Loucy (cell line): ENCODE data around the gene TMEM245.

Source experiments
- EZH2phosphoT487 ChIP-seq: fragments of 200-600 bp; IDR thresholded peaks from 2 replicates; pipeline ENCODE4 v1.6.1; 2018; ENCODE audit warnings: antibody characterized with exemption, mild to moderate bottlenecking, moderate library complexity, borderline replicate concordance
- TF ChIP-seq, protein P1 (sequence below): fragments of 200-600 bp; sonication (generic); conservative IDR thresholded peaks from 2 replicates; pipeline ENCODE4 v1.5.1; 2014; ENCODE audit warnings: mild to moderate bottlenecking, antibody characterized with exemption, low read length

DNA sequence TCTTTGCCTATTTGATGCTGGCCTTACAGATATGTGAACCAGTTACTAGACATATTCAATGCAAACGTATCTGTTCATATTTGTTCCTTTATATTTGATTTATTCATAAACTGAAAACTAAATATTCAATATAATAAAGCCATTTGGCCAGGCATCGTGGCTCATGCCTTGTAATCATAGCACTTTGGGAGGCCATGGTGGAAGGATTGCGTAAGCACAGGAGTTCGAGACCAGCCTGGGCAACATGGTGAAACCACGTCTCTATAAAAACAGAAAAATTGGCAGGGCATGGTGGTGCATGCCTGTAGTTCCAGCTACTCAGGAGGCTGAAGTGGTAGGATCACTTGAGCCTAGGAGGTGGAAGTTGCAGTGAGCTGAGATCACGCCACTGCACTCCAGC, 57.2 kb downstream of the TMEM245 start:
- TF ChIP-seq, protein P1, sequence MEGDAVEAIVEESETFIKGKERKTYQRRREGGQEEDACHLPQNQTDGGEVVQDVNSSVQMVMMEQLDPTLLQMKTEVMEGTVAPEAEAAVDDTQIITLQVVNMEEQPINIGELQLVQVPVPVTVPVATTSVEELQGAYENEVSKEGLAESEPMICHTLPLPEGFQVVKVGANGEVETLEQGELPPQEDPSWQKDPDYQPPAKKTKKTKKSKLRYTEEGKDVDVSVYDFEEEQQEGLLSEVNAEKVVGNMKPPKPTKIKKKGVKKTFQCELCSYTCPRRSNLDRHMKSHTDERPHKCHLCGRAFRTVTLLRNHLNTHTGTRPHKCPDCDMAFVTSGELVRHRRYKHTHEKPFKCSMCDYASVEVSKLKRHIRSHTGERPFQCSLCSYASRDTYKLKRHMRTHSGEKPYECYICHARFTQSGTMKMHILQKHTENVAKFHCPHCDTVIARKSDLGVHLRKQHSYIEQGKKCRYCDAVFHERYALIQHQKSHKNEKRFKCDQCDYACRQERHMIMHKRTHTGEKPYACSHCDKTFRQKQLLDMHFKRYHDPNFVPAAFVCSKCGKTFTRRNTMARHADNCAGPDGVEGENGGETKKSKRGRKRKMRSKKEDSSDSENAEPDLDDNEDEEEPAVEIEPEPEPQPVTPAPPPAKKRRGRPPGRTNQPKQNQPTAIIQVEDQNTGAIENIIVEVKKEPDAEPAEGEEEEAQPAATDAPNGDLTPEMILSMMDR = no peak
- no peak for TF ChIP-seq EZH2phosphoT487
